DMS53 (cell line): Measurements from ENCODE around the gene GAB3.

Source experiments
- DNase-seq: peaks from one replicate; lab custom pipeline; 2025; lab: John Stamatoyannopoulos, UW

Gene GAB3

GRCh38 chrX:154751203-154751668 is 359 bp upstream of the GAB3 start:
- DNase-seq: peak; percentile 50

- DNase-seq: peak; percentile 40
Measured at GRCh38 chrX:154749856-154750255, 1.0 kb downstream of the GAB3 start.

GRCh38 chrX:154748712-154749339 is 2.1 kb downstream of the GAB3 start:
- DNase-seq: peak; percentile 78

GRCh38 chrX:154742613-154743012 is 8.3 kb downstream of the GAB3 start:
- no peak for DNase-seq

- DNase-seq: no peak
Measured at GRCh38 chrX:154739952-154740465, 10.9 kb downstream of the GAB3 start.

- DNase-seq: peak; percentile 8
Measured at GRCh38 chrX:154738011-154738738, 12.7 kb downstream of the GAB3 start.

GRCh38 chrX:154737136-154737535 is 13.7 kb downstream of the GAB3 start:
- DNase-seq: no peak

- no peak for DNase-seq
Measured at GRCh38 chrX:154735695-154736393, 15.0 kb downstream of the GAB3 start.

- no peak for DNase-seq
Measured at GRCh38 chrX:154734061-154734781, 16.7 kb downstream of the GAB3 start.

GRCh38 chrX:154733066-154733425 is 17.8 kb downstream of the GAB3 start:
- no peak for DNase-seq

- DNase-seq: no peak
Measured at GRCh38 chrX:154732421-154733065, 18.3 kb downstream of the GAB3 start.

GRCh38 chrX:154731881-154732280 is 19.0 kb downstream of the GAB3 start:
- DNase-seq: no peak

- DNase-seq: no peak
Measured at GRCh38 chrX:154731184-154731583, 19.7 kb downstream of the GAB3 start.

- no peak for DNase-seq
Measured at GRCh38 chrX:154730253-154730891, 20.5 kb downstream of the GAB3 start.

- no peak for DNase-seq
Measured at GRCh38 chrX:154729439-154729838, 21.4 kb downstream of the GAB3 start.

GRCh38 chrX:154728431-154729190 is 22.3 kb downstream of the GAB3 start:
- no peak for DNase-seq

GRCh38 chrX:154727871-154728270 is 23.0 kb downstream of the GAB3 start:
- no peak for DNase-seq

- no peak for DNase-seq
Measured at GRCh38 chrX:154727418-154727817, 23.5 kb downstream of the GAB3 start.

- DNase-seq: no peak
Measured at GRCh38 chrX:154724993-154725756, 25.7 kb downstream of the GAB3 start.

GRCh38 chrX:154721155-154721554 is 29.7 kb downstream of the GAB3 start:
- no peak for DNase-seq
